ENCODE measurements around the gene ROBO1. TPM values are rescaled to one million over a fixed set of nuclear protein-coding genes. Genes with fewer than 3 reads are reported as not detected.
A peak's percentile ranks its signal among the peaks of the same experiment; 100 is the strongest.
"Not testable (repeated sequence)": the region's sequence is repeated elsewhere in the genome, so short reads cannot be mapped to it uniquely, and the experiment has no call there.

Gene ROBO1
- total RNA-seq, 1 experiment from 2014 or later: 19.5 TPM

- DNase-seq (ENCODE audit: low read depth): no peak
Observed at GRCh38 chr3:78701537-78701936, 1066.3 kb downstream of the ROBO1 start.

- DNase-seq (ENCODE audit: low read depth): no peak
Observed at GRCh38 chr3:78698431-78698830, 1069.4 kb downstream of the ROBO1 start.

GRCh38 chr3:78697426-78697825, 1070.4 kb downstream of the ROBO1 start:
- DNase-seq (ENCODE audit: low read depth): no peak

- DNase-seq (ENCODE audit: low read depth): no peak
Observed at GRCh38 chr3:78690766-78691165, 1077.0 kb downstream of the ROBO1 start.

- DNase-seq (ENCODE audit: low read depth): no peak
Observed at GRCh38 chr3:78689378-78689777, 1078.4 kb downstream of the ROBO1 start.

GRCh38 chr3:78687520-78687919, 1080.3 kb downstream of the ROBO1 start:
- no peak for DNase-seq (ENCODE audit: low read depth)

- no peak for DNase-seq (ENCODE audit: low read depth)
Observed at GRCh38 chr3:78683284-78683683, 1084.5 kb downstream of the ROBO1 start.

- DNase-seq (ENCODE audit: low read depth): not testable (repeated sequence)
Observed at GRCh38 chr3:78675119-78675805, 1092.5 kb downstream of the ROBO1 start.

- no peak for DNase-seq (ENCODE audit: low read depth)
Observed at GRCh38 chr3:78670746-78671145, 1097.1 kb downstream of the ROBO1 start.

- no peak for DNase-seq (ENCODE audit: low read depth)
Observed at GRCh38 chr3:78670094-78670493, 1097.7 kb downstream of the ROBO1 start.

GRCh38 chr3:78668302-78668701, 1099.5 kb downstream of the ROBO1 start:
- DNase-seq (ENCODE audit: low read depth): no peak

GRCh38 chr3:78666470-78666800, 1101.4 kb downstream of the ROBO1 start:
- peak; percentile 6 for DNase-seq (ENCODE audit: low read depth)

GRCh38 chr3:78665776-78666469, 1101.9 kb downstream of the ROBO1 start:
- no peak for DNase-seq (ENCODE audit: low read depth)

- no peak for DNase-seq (ENCODE audit: low read depth)
Observed at GRCh38 chr3:78665101-78665500, 1102.7 kb downstream of the ROBO1 start.

GRCh38 chr3:78660957-78661356, 1106.8 kb downstream of the ROBO1 start:
- DNase-seq (ENCODE audit: low read depth): no peak

GRCh38 chr3:78659386-78659987, 1108.3 kb downstream of the ROBO1 start:
- peak; percentile 13 for DNase-seq (ENCODE audit: low read depth)

- DNase-seq (ENCODE audit: low read depth): no peak
Observed at GRCh38 chr3:78647726-78648125, 1120.1 kb downstream of the ROBO1 start.

GRCh38 chr3:78645628-78646310, 1122.0 kb downstream of the ROBO1 start:
- DNase-seq (ENCODE audit: low read depth): peak; percentile 42

GRCh38 chr3:78644847-78645246, 1123.0 kb downstream of the ROBO1 start:
- DNase-seq (ENCODE audit: low read depth): no peak

- DNase-seq (ENCODE audit: low read depth): no peak
Observed at GRCh38 chr3:78642226-78643035, 1125.4 kb downstream of the ROBO1 start.

- DNase-seq (ENCODE audit: low read depth): no peak
Observed at GRCh38 chr3:78641703-78642102, 1126.1 kb downstream of the ROBO1 start.

- DNase-seq (ENCODE audit: low read depth): no peak
Observed at GRCh38 chr3:78634316-78634715, 1133.5 kb downstream of the ROBO1 start.

All from Daoy (cell line).